Measurements from ENCODE around the gene PRKCZ.
"Not testable (repeated sequence)": the region's sequence is repeated elsewhere in the genome, so short reads cannot be mapped to it uniquely, and the experiment has no call there.

The PRKCZ gene

DNA sequence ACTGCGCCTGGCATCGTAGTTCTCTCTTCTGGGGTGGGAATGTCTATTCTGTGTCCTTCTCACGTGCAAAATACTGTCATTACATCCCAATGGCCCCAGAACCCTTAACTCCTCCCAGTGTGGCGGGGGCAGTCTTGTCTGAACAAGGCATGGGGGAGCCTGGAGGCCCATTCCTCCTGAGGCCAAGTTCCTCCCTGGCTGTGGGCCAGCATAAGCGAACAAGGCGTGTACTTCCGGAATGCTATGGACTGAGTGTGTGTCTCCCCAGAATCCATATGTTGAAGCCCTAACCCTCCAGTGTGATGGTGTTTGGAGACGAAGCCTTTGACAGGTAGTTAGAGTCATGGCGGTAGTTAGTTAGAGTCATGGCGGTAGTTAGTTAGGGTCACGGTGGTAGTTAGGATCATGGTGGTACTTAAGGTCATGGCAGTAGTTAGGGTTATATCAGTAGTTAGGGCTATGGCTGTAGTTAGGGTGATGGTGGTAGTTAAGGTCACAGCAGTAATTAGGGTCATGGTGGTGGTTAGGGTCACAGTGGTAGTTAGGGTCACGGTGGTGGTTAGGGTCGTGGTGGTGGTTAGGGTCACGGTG lies 71.0 kb downstream of the PRKCZ start:
- H3K4me3 ChIP-seq (ENCODE audit: low read length) = no peak overlapping the region
- no peak for TF ChIP-seq ZNF274 (IDR thresholded peaks at IDR 0.05; ENCODE audit: low read depth, low read length)

DNA sequence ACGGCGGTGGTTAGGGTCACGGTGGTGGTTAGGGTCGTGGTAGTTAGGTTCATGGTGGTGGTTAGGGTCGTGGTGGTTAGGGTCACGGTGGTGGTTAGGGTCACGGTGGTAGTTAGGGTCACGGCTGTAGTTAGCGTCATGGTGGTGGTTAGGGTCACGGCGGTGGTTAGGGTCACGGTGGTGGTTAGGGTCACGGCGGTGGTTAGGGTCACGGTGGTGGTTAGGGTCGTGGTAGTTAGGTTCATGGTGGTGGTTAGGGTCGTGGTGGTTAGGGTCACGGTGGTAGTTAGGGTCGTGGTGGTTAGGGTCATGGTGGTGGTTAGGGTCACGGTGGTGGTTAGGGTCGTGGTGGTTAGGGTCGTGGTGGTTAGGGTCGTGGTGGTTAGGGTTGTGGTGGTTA lies 71.6 kb downstream of the PRKCZ start:
- not testable (repeated sequence) for H3K4me3 ChIP-seq (ENCODE audit: low read length)

GRCh38 chr1:2124446-2125198 lies 74.4 kb downstream of the PRKCZ start:
- TF ChIP-seq ZNF274 (IDR thresholded peaks at IDR 0.05; ENCODE audit: low read depth, low read length) = no peak
- no peak overlapping the region for H3K4me3 ChIP-seq (ENCODE audit: low read length)

DNA sequence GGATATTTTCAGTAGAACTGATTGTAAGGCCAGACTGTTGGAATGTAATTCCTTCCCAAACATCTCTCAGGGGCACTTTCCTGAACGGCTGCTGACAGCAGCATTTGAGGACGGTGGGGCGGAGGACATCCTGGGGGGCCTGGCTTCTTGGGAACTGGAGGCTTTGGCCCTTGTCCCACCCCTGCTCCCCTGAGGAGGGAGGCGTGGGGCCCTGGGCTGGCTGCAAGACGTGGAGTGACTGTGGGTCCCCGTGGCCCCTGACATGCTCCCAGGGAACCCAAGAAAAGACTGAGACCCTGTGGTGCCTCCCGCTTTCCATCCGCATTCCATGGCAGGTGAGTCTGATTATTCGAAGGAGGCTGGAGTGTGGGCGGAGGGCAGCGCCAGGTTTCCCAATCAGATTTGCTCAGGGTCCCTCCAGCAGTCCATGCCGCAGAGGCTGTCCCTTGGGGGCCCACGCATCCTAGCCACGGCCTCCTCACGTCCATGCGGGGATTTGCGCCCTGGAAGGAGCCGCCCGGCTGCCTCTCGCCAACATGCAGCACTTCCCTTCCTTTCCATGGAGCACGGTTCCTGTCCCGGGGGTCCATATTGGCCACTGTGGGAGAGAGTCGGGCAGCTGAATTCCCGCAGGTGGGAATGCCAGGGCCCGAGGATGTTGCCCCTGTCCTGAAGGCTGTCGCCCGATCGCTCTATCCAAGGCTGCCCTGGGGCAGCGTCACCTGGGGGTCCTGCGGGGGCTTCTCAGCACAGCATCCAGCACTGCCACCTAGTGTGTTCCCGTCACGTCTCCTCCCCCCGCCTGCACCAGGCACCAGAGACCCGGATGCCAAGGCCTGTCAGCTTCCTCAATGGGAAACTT lies 75.4 kb downstream of the PRKCZ start:
- TF ChIP-seq ZNF274 (IDR thresholded peaks at IDR 0.05; ENCODE audit: low read depth, low read length) = no peak
- no peak overlapping the region for H3K4me3 ChIP-seq (ENCODE audit: low read length)

DNA sequence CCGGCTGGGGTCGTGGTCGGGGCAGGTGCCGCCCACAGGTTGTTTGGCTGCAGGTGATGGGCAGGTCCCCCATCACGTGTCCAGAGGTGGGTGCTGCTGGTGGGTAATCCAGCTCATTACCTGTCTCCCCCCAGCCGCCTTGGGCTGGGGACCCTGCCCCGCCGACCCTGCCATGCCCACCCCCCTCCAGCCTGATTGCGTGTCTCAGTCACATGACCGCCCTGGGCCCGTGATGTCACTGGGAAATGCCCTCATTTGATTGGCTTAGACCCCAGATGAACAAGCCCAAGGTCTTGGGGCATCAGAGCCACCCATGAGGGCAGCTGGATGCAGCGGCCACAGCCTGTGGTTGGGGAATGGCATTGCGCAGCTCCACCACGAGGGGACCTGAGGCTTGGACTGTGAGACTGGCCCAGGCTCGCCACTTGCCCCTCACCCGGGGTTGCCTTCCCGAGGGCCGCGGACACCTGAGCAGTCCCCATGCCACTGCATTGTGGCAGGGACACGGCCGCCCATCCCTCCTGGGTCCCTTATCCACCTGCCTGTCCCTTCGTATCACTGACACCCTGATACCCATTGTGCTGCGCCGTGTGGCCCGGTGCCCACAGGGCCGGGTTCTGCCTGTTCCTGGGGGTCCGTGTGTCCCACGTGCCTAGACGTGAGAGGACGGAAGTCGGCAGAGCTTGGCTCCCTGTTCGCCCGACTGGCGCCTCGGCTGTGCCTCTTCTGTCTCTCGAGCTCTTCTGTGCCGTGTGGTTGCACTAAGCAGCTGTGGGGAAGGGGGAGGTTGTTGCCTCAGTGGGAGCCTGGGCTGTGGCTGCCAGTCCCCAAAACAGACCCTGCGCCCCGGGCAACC lies 76.3 kb downstream of the PRKCZ start:
- no peak overlapping the region for H3K4me3 ChIP-seq (ENCODE audit: low read length)
- no peak for TF ChIP-seq ZNF274 (IDR thresholded peaks at IDR 0.05; ENCODE audit: low read depth, low read length)

DNA sequence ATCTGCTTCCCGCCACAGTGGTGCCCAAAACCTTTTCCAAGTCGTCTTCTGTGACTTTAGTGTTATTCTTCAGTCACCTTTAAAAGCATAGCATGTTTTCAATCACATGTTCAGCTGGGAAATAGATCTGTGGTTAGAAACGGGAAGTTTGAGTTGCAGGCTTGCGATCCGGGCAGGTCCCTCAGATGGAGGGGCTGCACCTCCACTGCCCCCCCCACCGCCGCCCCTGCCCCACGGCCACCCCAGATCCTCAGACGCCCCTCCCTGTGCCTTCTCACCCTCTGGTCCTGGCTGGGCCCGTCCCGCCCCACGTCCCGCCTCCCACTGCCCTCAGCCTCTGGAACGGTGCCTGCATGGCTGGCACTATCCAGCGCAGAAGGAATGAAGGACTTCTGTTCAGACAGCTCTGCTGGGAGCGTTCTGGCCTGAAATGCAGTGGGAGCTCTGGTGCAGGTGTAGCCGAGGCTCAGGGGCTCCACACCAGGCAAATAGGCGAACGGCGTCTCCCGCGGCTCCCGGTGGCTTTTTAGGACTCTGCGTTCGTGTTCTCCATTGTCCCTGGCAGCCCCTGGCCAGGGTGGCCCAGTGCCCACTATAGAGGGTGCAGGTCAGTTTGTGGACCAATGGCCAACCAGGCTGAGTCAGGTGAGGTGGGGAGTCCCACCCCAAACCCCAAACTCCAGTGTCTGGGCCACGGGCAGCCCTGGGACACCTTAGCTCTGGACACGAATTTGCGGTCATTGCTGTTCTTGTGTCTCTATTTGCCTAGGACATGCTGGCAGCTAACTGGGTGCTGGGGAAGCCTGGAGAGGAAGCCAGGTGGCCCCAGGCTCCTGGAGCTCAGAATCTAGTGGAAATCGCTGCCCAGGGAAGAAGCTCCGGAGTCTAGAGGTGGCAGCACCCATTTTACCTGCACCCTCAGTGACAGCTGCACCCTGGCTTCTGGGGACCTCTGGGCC lies 77.3 kb downstream of the PRKCZ start:
- no peak for TF ChIP-seq ZNF274 (IDR thresholded peaks at IDR 0.05; ENCODE audit: low read depth, low read length)
- H3K4me3 ChIP-seq (ENCODE audit: low read length) = no peak overlapping the region

- H3K4me3 ChIP-seq (ENCODE audit: low read length) = no peak overlapping the region
- no peak for TF ChIP-seq ZNF274 (IDR thresholded peaks at IDR 0.05; ENCODE audit: low read depth, low read length)
Measured at GRCh38 chr1:2128189-2128901, 78.1 kb downstream of the PRKCZ start.

- no peak for TF ChIP-seq ZNF274 (IDR thresholded peaks at IDR 0.05; ENCODE audit: low read depth, low read length)
- H3K4me3 ChIP-seq (ENCODE audit: low read length) = no peak overlapping the region
Measured at GRCh38 chr1:2129256-2129943, 79.2 kb downstream of the PRKCZ start.

DNA sequence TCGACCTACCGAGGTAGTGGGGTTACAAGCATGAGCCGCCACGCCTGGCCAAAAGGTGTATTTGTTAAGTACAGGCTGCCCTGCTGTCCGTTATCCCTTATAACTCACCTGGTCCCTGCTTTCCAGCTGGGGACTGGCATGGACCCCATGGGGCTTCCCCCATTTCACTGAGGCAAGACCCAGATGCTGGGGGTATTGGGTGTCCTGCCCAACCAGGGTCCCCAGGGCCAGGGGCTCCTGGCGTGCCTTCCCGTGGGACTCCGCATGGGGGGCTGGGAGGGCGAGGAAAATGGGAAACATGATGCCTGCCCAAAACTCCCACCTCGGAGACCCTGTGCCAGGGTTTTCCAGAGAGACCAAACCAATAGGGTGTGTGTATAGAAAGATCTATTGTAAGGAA lies 79.9 kb downstream of the PRKCZ start:
- TF ChIP-seq ZNF274 (IDR thresholded peaks at IDR 0.05; ENCODE audit: low read depth, low read length) = no peak
- no peak overlapping the region for H3K4me3 ChIP-seq (ENCODE audit: low read length)

- H3K4me3 ChIP-seq (ENCODE audit: low read length) = no peak overlapping the region
- TF ChIP-seq ZNF274 (IDR thresholded peaks at IDR 0.05; ENCODE audit: low read depth, low read length) = no peak
Measured at GRCh38 chr1:2130871-2131289, 80.7 kb downstream of the PRKCZ start.

- TF ChIP-seq ZNF274 (IDR thresholded peaks at IDR 0.05; ENCODE audit: low read depth, low read length) = no peak
- H3K4me3 ChIP-seq (ENCODE audit: low read length) = peak overlapping the region; percentile 40; the same call in 1 of the 2 replicates
Measured at GRCh38 chr1:2132222-2133038, 82.2 kb downstream of the PRKCZ start.

Data from GM08714 (cell line).